ENCODE measurements around the gene GTPBP8. TPM values are rescaled to one million over a fixed set of nuclear protein-coding genes. Genes with fewer than 3 reads are reported as not detected.

GTPBP8 gene
- total RNA-seq, 1 donor from 2014 or later = 25.7 TPM

GRCh38 chr3:113008117-113008516 lies 17.3 kb downstream of the GTPBP8 start:
- H3K9ac ChIP-seq (ENCODE audit: low read length) = no peak overlapping the region
- peaks cover 19% of the 10 kb centered on the region for H4K20me1 ChIP-seq (ENCODE audit: insufficient read depth, low read length)
- no peaks in the 10 kb centered on the region for H3K27me3 Mint-ChIP-seq (ENCODE audit: low read depth, unreplicated experiment)
- H3K9me3 ChIP-seq (ENCODE audit: insufficient read depth, low read depth, low read length) = no peaks in the 10 kb centered on the region
- peaks cover 1% of the 10 kb centered on the region for H3K36me3 Mint-ChIP-seq (ENCODE audit: low read depth, unreplicated experiment)
- no peaks in the 10 kb centered on the region for H3K9me3 Mint-ChIP-seq (ENCODE audit: unreplicated experiment)
- no peaks in the 10 kb centered on the region for H3K27me3 ChIP-seq (ENCODE audit: insufficient read depth, low read length)
- peaks cover 68% of the 10 kb centered on the region for H3K36me3 ChIP-seq (ENCODE audit: insufficient read depth, low read length)
- H3K4me3 Mint-ChIP-seq (ENCODE audit: unreplicated experiment) = no peak overlapping the region
- H3K4me2 ChIP-seq (ENCODE audit: low read length) = no peak overlapping the region
- H2AFZ ChIP-seq (ENCODE audit: low read depth, low read length) = no peak overlapping the region
- no peak overlapping the region for H3K27ac Mint-ChIP-seq (ENCODE audit: unreplicated experiment)
- TF ChIP-seq, protein P1, sequence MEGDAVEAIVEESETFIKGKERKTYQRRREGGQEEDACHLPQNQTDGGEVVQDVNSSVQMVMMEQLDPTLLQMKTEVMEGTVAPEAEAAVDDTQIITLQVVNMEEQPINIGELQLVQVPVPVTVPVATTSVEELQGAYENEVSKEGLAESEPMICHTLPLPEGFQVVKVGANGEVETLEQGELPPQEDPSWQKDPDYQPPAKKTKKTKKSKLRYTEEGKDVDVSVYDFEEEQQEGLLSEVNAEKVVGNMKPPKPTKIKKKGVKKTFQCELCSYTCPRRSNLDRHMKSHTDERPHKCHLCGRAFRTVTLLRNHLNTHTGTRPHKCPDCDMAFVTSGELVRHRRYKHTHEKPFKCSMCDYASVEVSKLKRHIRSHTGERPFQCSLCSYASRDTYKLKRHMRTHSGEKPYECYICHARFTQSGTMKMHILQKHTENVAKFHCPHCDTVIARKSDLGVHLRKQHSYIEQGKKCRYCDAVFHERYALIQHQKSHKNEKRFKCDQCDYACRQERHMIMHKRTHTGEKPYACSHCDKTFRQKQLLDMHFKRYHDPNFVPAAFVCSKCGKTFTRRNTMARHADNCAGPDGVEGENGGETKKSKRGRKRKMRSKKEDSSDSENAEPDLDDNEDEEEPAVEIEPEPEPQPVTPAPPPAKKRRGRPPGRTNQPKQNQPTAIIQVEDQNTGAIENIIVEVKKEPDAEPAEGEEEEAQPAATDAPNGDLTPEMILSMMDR (IDR thresholded peaks at IDR 0.05; ENCODE audit: insufficient read depth, low read depth, low read length) = no peak
- TF ChIP-seq EZH2 (IDR thresholded peaks at IDR 0.05; ENCODE audit: insufficient read depth, low read length) = no peak
- peaks cover 52% of the 10 kb centered on the region for H3K79me2 ChIP-seq (ENCODE audit: insufficient read depth, low read length)
- H3K4me3 ChIP-seq (ENCODE audit: insufficient read depth, low read depth, low read length) = no peak overlapping the region
- H3K27ac ChIP-seq (ENCODE audit: low read depth, low read length) = no peak overlapping the region
- FAIRE-seq (no peak), DNase-seq (ENCODE audit: low read depth) (no peak)
- H3K4me1 Mint-ChIP-seq (ENCODE audit: low read depth, unreplicated experiment) = peaks cover 4% of the 10 kb centered on the region
- no peaks in the 10 kb centered on the region for H3K4me1 ChIP-seq (ENCODE audit: insufficient read depth, low read length)

- Histone ChIP-seq H3K27me3 (ENCODE audit: insufficient read depth, low read length) (no peaks in the 10 kb centered on the region), H3K4me2 (ENCODE audit: low read length) (no peak overlapping the region), H4K20me1 (ENCODE audit: insufficient read depth, low read length) (peaks cover 36% of the 10 kb centered on the region), H3K79me2 (ENCODE audit: insufficient read depth, low read length) (peaks cover 85% of the 10 kb centered on the region), H3K27ac (ENCODE audit: low read depth, low read length) (no peak overlapping the region), H3K36me3 (ENCODE audit: insufficient read depth, low read length) (peaks cover 52% of the 10 kb centered on the region), H2AFZ (ENCODE audit: low read depth, low read length) (no peak overlapping the region), H3K9ac (ENCODE audit: low read length) (no peak overlapping the region), H3K4me3 (ENCODE audit: insufficient read depth, low read depth, low read length) (no peak overlapping the region), H3K9me3 (ENCODE audit: insufficient read depth, low read depth, low read length) (no peaks in the 10 kb centered on the region), H3K4me1 (ENCODE audit: insufficient read depth, low read length) (peaks cover 9% of the 10 kb centered on the region)
- Mint-ChIP-seq H3K4me3 (ENCODE audit: unreplicated experiment) (no peak overlapping the region), H3K27me3 (ENCODE audit: low read depth, unreplicated experiment) (no peaks in the 10 kb centered on the region), H3K36me3 (ENCODE audit: low read depth, unreplicated experiment) (peaks cover 9% of the 10 kb centered on the region), H3K27ac (ENCODE audit: unreplicated experiment) (no peak overlapping the region), H3K4me1 (ENCODE audit: low read depth, unreplicated experiment) (peaks cover 10% of the 10 kb centered on the region), H3K9me3 (ENCODE audit: unreplicated experiment) (no peaks in the 10 kb centered on the region)
- TF ChIP-seq, protein P1 (IDR thresholded peaks at IDR 0.05; ENCODE audit: insufficient read depth, low read depth, low read length) = no peak
- no peak for TF ChIP-seq EZH2 (IDR thresholded peaks at IDR 0.05; ENCODE audit: insufficient read depth, low read length)
- no peak for FAIRE-seq
- no peak for DNase-seq (ENCODE audit: low read depth)
Measured at GRCh38 chr3:113013593-113013992, 22.8 kb downstream of the GTPBP8 start.

DNA sequence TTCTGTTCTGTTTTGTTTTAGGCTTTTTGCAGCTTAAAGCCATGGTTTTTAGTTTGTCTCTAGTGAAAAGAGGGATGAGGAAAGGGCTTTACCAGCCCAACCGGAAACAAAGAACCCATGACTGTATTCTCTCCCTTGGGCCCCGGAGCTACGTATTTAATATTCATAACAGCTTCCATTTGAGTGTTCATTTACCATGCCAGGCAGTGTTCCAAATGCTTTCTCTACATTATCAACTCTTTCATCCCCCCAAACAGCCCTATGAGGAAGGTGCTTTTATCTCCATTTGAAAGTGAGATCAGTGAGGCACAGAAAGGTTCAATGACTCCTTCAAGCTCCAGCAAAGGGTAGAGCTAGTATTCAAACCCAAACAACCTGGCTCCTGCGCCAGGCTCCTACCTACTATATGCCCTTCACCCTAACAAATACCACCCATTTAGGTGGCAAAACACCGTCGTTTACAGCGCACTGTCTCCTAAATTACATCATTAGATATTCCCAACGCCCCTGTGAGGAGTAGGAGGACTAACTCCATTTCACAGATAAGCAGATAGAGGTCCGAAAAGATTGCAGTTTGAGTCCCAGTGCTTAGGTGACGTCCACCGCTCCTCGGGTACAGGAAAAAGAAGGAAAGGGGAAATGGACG lies 27.9 kb downstream of the GTPBP8 start:
- peaks cover 11% of the 10 kb centered on the region for H3K4me1 Mint-ChIP-seq (ENCODE audit: low read depth, unreplicated experiment)
- Histone ChIP-seq H4K20me1 (ENCODE audit: insufficient read depth, low read length) (peaks cover 22% of the 10 kb centered on the region), H3K9me3 (ENCODE audit: insufficient read depth, low read depth, low read length) (no peaks in the 10 kb centered on the region), H3K27ac (ENCODE audit: low read depth, low read length) (peak overlapping the region; percentile 91), H3K27me3 (ENCODE audit: insufficient read depth, low read length) (no peaks in the 10 kb centered on the region), H3K36me3 (ENCODE audit: insufficient read depth, low read length) (peaks cover 20% of the 10 kb centered on the region), H3K4me1 (ENCODE audit: insufficient read depth, low read length) (peaks cover 14% of the 10 kb centered on the region), H3K9ac (ENCODE audit: low read length) (peak overlapping the region; percentile 91), H3K4me2 (ENCODE audit: low read length) (peak overlapping the region; percentile 94), H3K79me2 (ENCODE audit: insufficient read depth, low read length) (peaks cover 55% of the 10 kb centered on the region), H2AFZ (ENCODE audit: low read depth, low read length) (peak overlapping the region; percentile 71), H3K4me3 (ENCODE audit: insufficient read depth, low read depth, low read length) (peak overlapping the region; percentile 95)
- no peaks in the 10 kb centered on the region for H3K27me3 Mint-ChIP-seq (ENCODE audit: low read depth, unreplicated experiment)
- peak overlapping the region; percentile 96 for H3K27ac Mint-ChIP-seq (ENCODE audit: unreplicated experiment)
- TF ChIP-seq, protein P1 (IDR thresholded peaks at IDR 0.05; ENCODE audit: insufficient read depth, low read depth, low read length) = no peak
- TF ChIP-seq EZH2 (IDR thresholded peaks at IDR 0.05; ENCODE audit: insufficient read depth, low read length) = no peak
- peak overlapping the region; percentile 97 for H3K4me3 Mint-ChIP-seq (ENCODE audit: unreplicated experiment)
- DNase-seq (ENCODE audit: low read depth) (peak; percentile 6), FAIRE-seq (no peak)
- H3K36me3 Mint-ChIP-seq (ENCODE audit: low read depth, unreplicated experiment) = peaks cover 8% of the 10 kb centered on the region
- peaks cover 1% of the 10 kb centered on the region for H3K9me3 Mint-ChIP-seq (ENCODE audit: unreplicated experiment)

Measured in astrocyte (in vitro differentiated cells and primary cell).